ENCODE measurements around the gene ZER1.

ZER1 gene

DNA sequence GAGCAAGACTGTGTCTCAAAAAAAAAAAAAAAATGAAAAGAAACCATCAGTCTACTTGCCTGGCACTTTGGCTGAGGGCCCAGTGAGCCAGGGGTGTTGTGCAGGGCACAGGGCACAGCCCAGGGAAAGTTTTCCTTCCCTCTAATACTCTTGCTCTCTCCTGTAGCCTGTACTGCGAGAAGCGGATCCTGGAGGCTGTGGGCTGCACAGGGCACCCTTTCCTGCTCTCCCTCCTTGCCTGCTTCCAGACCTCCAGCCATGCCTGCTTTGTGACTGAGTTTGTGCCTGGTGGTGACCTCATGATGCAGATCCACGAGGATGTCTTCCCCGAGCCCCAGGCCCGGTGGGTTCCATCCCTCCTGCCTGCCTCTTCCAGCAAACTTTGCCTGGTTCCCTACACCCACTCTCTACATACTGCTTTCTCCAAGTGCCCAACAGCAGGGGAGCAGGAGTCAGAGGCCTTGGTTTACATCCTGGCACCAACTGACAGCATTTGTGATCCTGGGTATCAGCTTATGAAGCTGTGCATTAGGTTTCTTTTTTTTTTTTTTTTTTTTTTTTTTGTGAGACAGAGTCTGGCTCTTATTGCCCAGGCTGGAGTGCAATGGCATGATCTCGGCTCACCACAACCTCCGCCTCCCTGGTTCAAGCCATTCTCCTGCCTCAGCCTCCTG lies 55.0 kb downstream of the ZER1 start:
- TF ChIP-seq, protein P1, sequence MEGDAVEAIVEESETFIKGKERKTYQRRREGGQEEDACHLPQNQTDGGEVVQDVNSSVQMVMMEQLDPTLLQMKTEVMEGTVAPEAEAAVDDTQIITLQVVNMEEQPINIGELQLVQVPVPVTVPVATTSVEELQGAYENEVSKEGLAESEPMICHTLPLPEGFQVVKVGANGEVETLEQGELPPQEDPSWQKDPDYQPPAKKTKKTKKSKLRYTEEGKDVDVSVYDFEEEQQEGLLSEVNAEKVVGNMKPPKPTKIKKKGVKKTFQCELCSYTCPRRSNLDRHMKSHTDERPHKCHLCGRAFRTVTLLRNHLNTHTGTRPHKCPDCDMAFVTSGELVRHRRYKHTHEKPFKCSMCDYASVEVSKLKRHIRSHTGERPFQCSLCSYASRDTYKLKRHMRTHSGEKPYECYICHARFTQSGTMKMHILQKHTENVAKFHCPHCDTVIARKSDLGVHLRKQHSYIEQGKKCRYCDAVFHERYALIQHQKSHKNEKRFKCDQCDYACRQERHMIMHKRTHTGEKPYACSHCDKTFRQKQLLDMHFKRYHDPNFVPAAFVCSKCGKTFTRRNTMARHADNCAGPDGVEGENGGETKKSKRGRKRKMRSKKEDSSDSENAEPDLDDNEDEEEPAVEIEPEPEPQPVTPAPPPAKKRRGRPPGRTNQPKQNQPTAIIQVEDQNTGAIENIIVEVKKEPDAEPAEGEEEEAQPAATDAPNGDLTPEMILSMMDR (IDR thresholded peaks at IDR 0.05; ENCODE audit: insufficient read depth, low read length, poor library complexity, severe bottlenecking) = no peak
- no peak for DNase-seq (ENCODE audit: extremely low read depth, insufficient read length)
- Histone ChIP-seq H3K4me3 (replicated peaks; ENCODE audit: low read depth, low read length) (no peak overlapping the region), H3K27me3 (replicated peaks; ENCODE audit: control insufficient read depth, insufficient read depth, low read length) (no peaks in the 10 kb centered on the region), H3K36me3 (ENCODE audit: control insufficient read depth, insufficient read depth, low read length) (peaks cover 12% of the 10 kb centered on the region)

DNA sequence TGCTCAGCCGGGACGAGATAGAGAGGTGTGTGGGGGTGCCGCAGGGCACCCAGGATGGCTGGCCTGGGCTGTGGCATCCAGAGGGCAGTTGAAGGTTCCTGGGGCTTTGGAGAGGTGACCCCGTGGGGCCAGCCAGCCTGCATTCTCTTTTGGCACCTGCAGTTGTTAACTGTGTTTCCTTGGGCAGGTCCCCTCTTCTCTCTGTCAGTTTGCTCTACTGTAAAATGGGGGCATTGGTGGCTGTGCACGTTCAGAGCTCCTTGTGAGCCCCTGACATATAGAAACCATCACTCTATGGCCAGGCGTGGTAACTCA lies 56.3 kb downstream of the ZER1 start:
- TF ChIP-seq, protein P1 (IDR thresholded peaks at IDR 0.05; ENCODE audit: insufficient read depth, low read length, poor library complexity, severe bottlenecking) = no peak
- no peak for DNase-seq (ENCODE audit: extremely low read depth, insufficient read length)
- no peak overlapping the region for H3K4me3 ChIP-seq (replicated peaks; ENCODE audit: low read depth, low read length)
- peaks cover 5% of the 10 kb centered on the region for H3K36me3 ChIP-seq (ENCODE audit: control insufficient read depth, insufficient read depth, low read length)
- no peaks in the 10 kb centered on the region for H3K27me3 ChIP-seq (replicated peaks; ENCODE audit: control insufficient read depth, insufficient read depth, low read length)

DNA sequence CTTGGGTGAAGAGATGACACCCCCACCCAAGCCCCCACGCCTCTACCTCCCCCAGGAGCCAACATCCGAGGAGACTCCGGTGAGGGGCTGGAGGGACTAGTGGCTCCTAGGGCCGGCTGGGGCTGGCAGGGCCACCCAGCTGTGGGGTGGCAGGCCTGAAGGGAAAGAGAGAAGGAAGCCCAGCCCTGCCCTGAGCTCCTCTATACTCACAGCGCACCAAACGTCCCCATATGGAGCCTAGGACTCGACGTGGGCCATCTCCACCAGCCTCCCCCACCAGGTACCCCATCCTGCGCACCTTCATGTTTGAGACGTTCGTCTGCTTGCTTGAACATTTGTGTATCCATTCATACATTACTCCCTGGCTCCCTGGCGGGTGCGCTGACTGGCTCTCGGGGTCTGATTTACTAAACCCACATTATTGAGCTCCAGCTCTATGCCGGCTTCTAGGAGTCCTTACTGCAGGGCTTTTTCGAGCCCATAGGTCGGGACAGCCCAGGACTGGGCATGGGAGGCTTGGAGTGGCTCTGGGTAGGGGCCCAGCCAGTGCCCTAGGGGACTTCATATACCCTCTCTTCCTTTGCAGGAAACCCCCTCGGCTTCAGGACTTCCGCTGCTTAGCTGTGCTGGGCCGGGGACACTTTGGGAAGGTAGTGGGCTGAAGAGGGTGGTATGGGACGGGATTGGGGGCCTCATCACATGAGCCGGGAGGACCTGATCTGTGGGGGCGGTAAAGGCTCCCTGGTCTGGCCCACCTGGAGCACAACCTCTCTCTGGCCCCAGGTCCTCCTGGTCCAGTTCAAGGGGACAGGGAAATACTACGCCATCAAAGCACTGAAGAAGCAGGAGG lies 56.9 kb downstream of the ZER1 start:
- TF ChIP-seq, protein P1 (IDR thresholded peaks at IDR 0.05; ENCODE audit: insufficient read depth, low read length, poor library complexity, severe bottlenecking) = no peak
- H3K36me3 ChIP-seq (ENCODE audit: control insufficient read depth, insufficient read depth, low read length) = peaks cover under 1% of the 10 kb centered on the region; the same call in 1 of the 2 replicates
- H3K4me3 ChIP-seq (replicated peaks; ENCODE audit: low read depth, low read length) = no peak overlapping the region
- no peak for DNase-seq (ENCODE audit: extremely low read depth, insufficient read length)
- H3K27me3 ChIP-seq (replicated peaks; ENCODE audit: control insufficient read depth, insufficient read depth, low read length) = no peaks in the 10 kb centered on the region

DNA sequence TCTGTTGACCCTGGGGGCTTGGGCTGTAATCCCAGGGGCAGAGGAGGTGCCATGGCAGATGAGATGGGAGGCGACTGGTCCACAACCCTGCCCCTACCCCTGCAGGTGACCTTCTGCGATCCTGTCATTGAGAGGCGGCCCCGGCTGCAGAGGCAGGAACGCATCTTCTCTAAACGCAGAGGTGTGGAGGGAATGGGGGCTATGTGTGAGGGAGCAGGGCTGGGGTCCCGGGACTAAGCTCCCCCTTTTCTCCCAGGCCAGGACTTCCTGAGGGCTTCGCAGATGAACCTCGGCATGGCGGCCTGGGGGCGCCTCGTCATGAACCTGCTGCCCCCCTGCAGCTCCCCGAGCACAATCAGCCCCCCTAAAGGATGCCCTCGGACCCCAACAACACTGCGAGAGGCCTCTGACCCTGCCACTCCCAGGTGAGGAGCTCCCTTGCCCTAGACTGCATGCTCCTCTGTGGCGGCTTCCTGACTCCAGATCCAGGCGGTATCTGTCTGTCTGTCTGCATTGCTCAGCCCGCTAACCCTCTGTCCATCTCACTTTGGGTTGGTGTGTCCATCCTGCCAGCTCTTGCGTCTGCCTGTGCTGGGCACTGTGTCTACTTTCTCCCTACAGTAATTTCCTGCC lies 57.7 kb downstream of the ZER1 start:
- TF ChIP-seq, protein P1 (IDR thresholded peaks at IDR 0.05; ENCODE audit: insufficient read depth, low read length, poor library complexity, severe bottlenecking) = no peak
- Histone ChIP-seq H3K4me3 (replicated peaks; ENCODE audit: low read depth, low read length) (no peak overlapping the region), H3K36me3 (ENCODE audit: control insufficient read depth, insufficient read depth, low read length) (no peaks in the 10 kb centered on the region), H3K27me3 (replicated peaks; ENCODE audit: control insufficient read depth, insufficient read depth, low read length) (no peaks in the 10 kb centered on the region)
- DNase-seq (ENCODE audit: extremely low read depth, insufficient read length) = no peak

DNA sequence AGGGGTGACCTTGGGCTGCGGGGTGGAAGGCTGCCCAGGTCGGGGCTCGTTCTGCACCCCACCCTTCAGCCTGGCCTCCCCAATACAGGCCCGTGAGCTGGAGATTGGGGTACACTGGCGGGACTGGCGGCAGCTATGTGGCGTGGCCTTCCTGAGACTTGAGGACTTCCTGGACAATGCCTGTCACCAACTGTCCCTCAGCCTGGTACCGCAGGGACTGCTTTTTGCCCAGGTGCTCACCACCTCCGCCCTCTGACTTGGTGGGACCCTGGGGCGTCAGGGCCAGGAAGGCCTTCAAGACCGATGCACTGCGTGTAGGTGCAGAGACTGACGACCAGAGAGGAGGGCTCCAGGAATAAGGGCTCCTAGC lies 58.3 kb downstream of the ZER1 start:
- H3K36me3 ChIP-seq (ENCODE audit: control insufficient read depth, insufficient read depth, low read length) = no peaks in the 10 kb centered on the region
- DNase-seq (ENCODE audit: extremely low read depth, insufficient read length) = no peak
- TF ChIP-seq, protein P1 (IDR thresholded peaks at IDR 0.05; ENCODE audit: insufficient read depth, low read length, poor library complexity, severe bottlenecking) = no peak
- H3K27me3 ChIP-seq (replicated peaks; ENCODE audit: control insufficient read depth, insufficient read depth, low read length) = no peaks in the 10 kb centered on the region
- no peak overlapping the region for H3K4me3 ChIP-seq (replicated peaks; ENCODE audit: low read depth, low read length)
